ENCODE measurements around the gene TMEM51. TPM values are rescaled to one million over a fixed set of nuclear protein-coding genes. Genes with fewer than 3 reads are reported as not detected.

The TMEM51 gene
- total RNA-seq, 1 donor from 2014 or later = 0.81 TPM

DNA sequence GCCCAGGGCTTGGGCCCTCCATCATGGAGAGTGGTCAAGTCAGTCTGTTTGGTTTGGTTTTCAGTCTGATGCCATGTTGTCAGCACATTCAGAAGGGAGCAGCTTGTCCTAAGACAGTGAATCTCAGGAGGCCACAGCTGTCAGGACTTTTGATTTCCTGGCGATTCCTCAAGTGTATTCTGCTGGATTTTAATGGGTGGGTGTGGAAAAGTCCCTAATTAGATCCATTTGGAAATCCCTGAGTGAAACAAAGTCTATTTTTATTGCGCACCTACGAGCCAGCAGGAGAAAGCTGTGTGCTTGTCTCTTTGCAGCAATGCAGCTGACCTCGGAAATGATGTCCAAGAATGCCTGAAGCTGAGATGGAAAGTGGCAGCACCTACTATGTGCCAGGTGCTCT, 71.9 kb downstream of the TMEM51 start:
- no peak for TF ChIP-seq CTCF (IDR thresholded peaks at IDR 0.05)
- Mint-ChIP-seq H3K4me1 (ENCODE audit: unreplicated experiment) (no peaks in the 10 kb centered on the region), H3K36me3 (ENCODE audit: unreplicated experiment) (no peaks in the 10 kb centered on the region), H3K27ac (ENCODE audit: unreplicated experiment) (no peak overlapping the region), H3K27me3 (ENCODE audit: unreplicated experiment) (no peaks in the 10 kb centered on the region), H3K4me3 (ENCODE audit: unreplicated experiment) (no peak overlapping the region), H3K9me3 (ENCODE audit: unreplicated experiment) (no peaks in the 10 kb centered on the region)
- no peak for DNase-seq (ENCODE audit: extremely low spot score, unreplicated experiment)

DNA sequence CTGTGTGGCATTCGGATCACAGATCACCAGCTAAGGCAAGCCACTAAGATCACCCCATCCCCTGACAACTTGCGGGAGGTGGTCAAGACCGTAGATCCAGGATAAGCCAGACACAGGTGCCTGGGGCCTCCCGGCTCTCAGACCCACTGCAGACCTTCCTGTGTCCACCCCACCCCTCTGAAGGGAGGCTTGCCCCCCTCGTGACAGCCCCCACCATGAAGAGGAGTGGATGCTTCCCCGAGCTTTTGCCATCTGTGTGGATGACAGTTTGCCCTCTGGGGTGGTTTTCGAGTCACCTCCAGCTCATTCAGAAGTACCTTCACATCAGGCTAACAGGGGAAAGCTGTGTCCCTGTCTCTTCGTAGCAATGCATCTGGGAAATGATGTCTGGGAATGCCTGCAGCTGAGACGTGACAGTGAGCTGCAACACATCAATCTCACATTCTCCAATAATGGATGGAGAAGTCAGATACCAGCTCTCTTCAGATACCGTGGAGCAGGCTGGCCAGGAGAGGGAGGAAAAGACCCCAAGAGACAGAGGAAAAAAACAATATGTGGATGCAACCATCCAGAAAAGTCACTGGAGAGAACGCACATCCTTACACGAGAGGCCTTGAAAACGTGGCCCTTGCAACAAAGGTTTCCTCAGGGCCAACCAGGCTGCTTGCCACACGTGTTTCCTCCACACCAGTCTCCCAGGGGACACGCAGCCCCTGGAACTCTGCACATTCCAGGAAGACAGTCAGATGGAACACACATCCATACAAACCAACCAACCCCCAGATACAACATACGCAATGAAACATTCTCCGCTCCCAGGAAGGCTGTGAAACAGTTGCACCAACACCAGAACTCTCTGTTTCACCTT, 73.1 kb downstream of the TMEM51 start:
- no peaks in the 10 kb centered on the region for H3K9me3 Mint-ChIP-seq (ENCODE audit: unreplicated experiment)
- H3K27ac Mint-ChIP-seq (ENCODE audit: unreplicated experiment) = no peak overlapping the region
- H3K4me1 Mint-ChIP-seq (ENCODE audit: unreplicated experiment) = no peaks in the 10 kb centered on the region
- no peaks in the 10 kb centered on the region for H3K27me3 Mint-ChIP-seq (ENCODE audit: unreplicated experiment)
- TF ChIP-seq CTCF (IDR thresholded peaks at IDR 0.05) = no peak
- no peak overlapping the region for H3K4me3 Mint-ChIP-seq (ENCODE audit: unreplicated experiment)
- H3K36me3 Mint-ChIP-seq (ENCODE audit: unreplicated experiment) = no peaks in the 10 kb centered on the region
- no peak for DNase-seq (ENCODE audit: extremely low spot score, unreplicated experiment)

DNA sequence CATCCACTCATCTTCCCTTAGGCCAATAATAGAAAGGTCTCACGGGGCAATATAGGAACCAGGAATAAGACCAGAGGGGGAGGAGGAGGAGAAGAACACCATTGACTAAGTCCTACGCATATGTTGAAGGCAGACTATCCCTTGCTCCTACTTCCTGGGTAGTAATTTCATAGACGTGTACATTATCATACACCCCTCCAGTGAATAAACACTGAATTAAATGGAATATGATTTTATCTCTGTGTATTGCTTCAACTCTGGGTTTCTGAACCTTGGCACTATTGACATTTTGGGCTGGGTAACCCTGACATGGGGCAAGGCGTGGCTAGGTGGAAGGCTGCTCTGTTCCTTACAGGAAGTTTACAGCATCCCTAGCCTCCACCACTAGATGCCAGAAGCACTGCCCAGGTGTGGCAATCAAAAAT, 76.2 kb downstream of the TMEM51 start:
- TF ChIP-seq CTCF (IDR thresholded peaks at IDR 0.05) = no peak
- peaks cover 5% of the 10 kb centered on the region for H3K27me3 Mint-ChIP-seq (ENCODE audit: unreplicated experiment)
- H3K36me3 Mint-ChIP-seq (ENCODE audit: unreplicated experiment) = no peaks in the 10 kb centered on the region
- no peaks in the 10 kb centered on the region for H3K4me1 Mint-ChIP-seq (ENCODE audit: unreplicated experiment)
- H3K27ac Mint-ChIP-seq (ENCODE audit: unreplicated experiment) = no peak overlapping the region
- H3K4me3 Mint-ChIP-seq (ENCODE audit: unreplicated experiment) = no peak overlapping the region
- no peaks in the 10 kb centered on the region for H3K9me3 Mint-ChIP-seq (ENCODE audit: unreplicated experiment)
- DNase-seq (ENCODE audit: extremely low spot score, unreplicated experiment) = no peak

- H3K36me3 Mint-ChIP-seq (ENCODE audit: unreplicated experiment) = no peaks in the 10 kb centered on the region
- H3K9me3 Mint-ChIP-seq (ENCODE audit: unreplicated experiment) = no peaks in the 10 kb centered on the region
- no peak for TF ChIP-seq CTCF (IDR thresholded peaks at IDR 0.05)
- no peak overlapping the region for H3K4me3 Mint-ChIP-seq (ENCODE audit: unreplicated experiment)
- DNase-seq (ENCODE audit: extremely low spot score, unreplicated experiment) = no peak
- H3K27me3 Mint-ChIP-seq (ENCODE audit: unreplicated experiment) = peaks cover 5% of the 10 kb centered on the region
- no peak overlapping the region for H3K27ac Mint-ChIP-seq (ENCODE audit: unreplicated experiment)
- H3K4me1 Mint-ChIP-seq (ENCODE audit: unreplicated experiment) = no peaks in the 10 kb centered on the region
Measured at GRCh38 chr1:15231714-15232201, 78.2 kb downstream of the TMEM51 start.

GRCh38 chr1:15233689-15234088, 80.1 kb downstream of the TMEM51 start:
- DNase-seq (ENCODE audit: extremely low spot score, unreplicated experiment) = no peak
- no peak for TF ChIP-seq CTCF (IDR thresholded peaks at IDR 0.05)
- Mint-ChIP-seq H3K27me3 (ENCODE audit: unreplicated experiment) (peaks cover 5% of the 10 kb centered on the region), H3K27ac (ENCODE audit: unreplicated experiment) (no peak overlapping the region), H3K36me3 (ENCODE audit: unreplicated experiment) (no peaks in the 10 kb centered on the region), H3K4me1 (ENCODE audit: unreplicated experiment) (no peaks in the 10 kb centered on the region), H3K4me3 (ENCODE audit: unreplicated experiment) (no peak overlapping the region), H3K9me3 (ENCODE audit: unreplicated experiment) (no peaks in the 10 kb centered on the region)
